CD4-positive, alpha-beta T cell (primary cell): ENCODE results near the gene NCL. TPM values are rescaled to one million over a fixed set of nuclear protein-coding genes. Genes with fewer than 3 reads are reported as not detected.

Experiments
- ATAC-seq: fragments of 200-7000 bp; cut with Tn5 transposase; one replicate; pipeline ENCODE4 v1.10.0; 2022; ENCODE audit warnings: mild to moderate bottlenecking; ENCODE audit not compliant: poor library complexity
- CTCF ChIA-PET: fragments of 350-600 bp; sonication (Branson Sonifier 250); formaldehyde crosslinking; loops from one replicate; lab custom pipeline; 2021; ENCODE audit warnings: antibody characterized with exemption, inconsistent platforms; lab: Charles Lee
- POLR2A ChIA-PET: fragments of 350-600 bp; sonication (Branson Sonifier 250); formaldehyde crosslinking; loops from one replicate; lab custom pipeline; 2021; ENCODE audit warnings: antibody characterized with exemption, inconsistent platforms; lab: Charles Lee
- DNase-seq, 14 experiments: peaks; one replicate each; pipeline ENCODE4 v3.0.0-alpha.2; 2013 to 2020; ENCODE audit warnings: mixed read lengths in 2 of 14
- H3K27ac ChIP-seq, 2 donors: one replicate each; pipeline versions ENCODE4 v1.5.1 to v1.7.0; 2013; ENCODE audit warnings: low read length in 2 of 2, low read depth in 1 of 2, mild to moderate bottlenecking in 1 of 2
- H3K27me3 ChIP-seq, 2 experiments: 1 replicate in 1 of 2; 2 replicates in 1 of 2; pipeline versions ENCODE4 v1.6.1 to v1.7.0; 2013; ENCODE audit warnings: low read length in 2 of 2, control low read depth in 1 of 2, mild to moderate bottlenecking in 1 of 2, moderate library complexity in 1 of 2; ENCODE audit not compliant: insufficient read depth in 2 of 2, control insufficient read depth in 1 of 2
- H3K36me3 ChIP-seq: one replicate; pipeline ENCODE4 v1.6.1; 2013; ENCODE audit warnings: low read length, control low read depth; ENCODE audit not compliant: insufficient read depth
- H3K4me1 ChIP-seq: one replicate; pipeline ENCODE4 v1.6.1; 2013; ENCODE audit warnings: low read length, control low read depth; ENCODE audit not compliant: insufficient read depth
- H3K4me3 ChIP-seq: one replicate; pipeline ENCODE4 v1.5.1; 2013; ENCODE audit warnings: mild to moderate bottlenecking, low read length, moderate library complexity
- H3K9me3 ChIP-seq, 2 experiments: 1 replicate in 1 of 2; 2 replicates in 1 of 2; pipeline versions ENCODE4 v1.6.1 to v1.7.0; 2013; ENCODE audit warnings: low read length in 2 of 2, mild to moderate bottlenecking in 2 of 2, control low read depth in 1 of 2, moderate library complexity in 1 of 2; ENCODE audit not compliant: control insufficient read depth in 1 of 2, insufficient read depth in 1 of 2
- H3K27ac Mint-ChIP-seq: one replicate; pipeline ENCODE4 v1.8.0; 2020; ENCODE audit warnings: mixed read lengths
- H3K27me3 Mint-ChIP-seq: one replicate; pipeline ENCODE4 v1.8.0; 2021; ENCODE audit warnings: mixed read lengths
- H3K36me3 Mint-ChIP-seq: one replicate; pipeline ENCODE4 v1.8.0; 2021; ENCODE audit warnings: low read depth, mixed read lengths
- H3K4me1 Mint-ChIP-seq: one replicate; pipeline ENCODE4 v1.8.0; 2021; ENCODE audit warnings: low read depth, mixed read lengths
- H3K4me3 Mint-ChIP-seq: one replicate; pipeline ENCODE4 v1.8.0; 2020; ENCODE audit warnings: mild to moderate bottlenecking, mixed read lengths
- H3K9me3 Mint-ChIP-seq: one replicate; pipeline ENCODE4 v1.8.0; 2020; ENCODE audit warnings: mixed read lengths
- CTCF ChIP-seq: fragments of 200-600 bp; IDR thresholded peaks from one replicate; pipeline ENCODE4 v1.8.0; 2022; ENCODE audit warnings: antibody characterized with exemption, mild to moderate bottlenecking
- intact Hi-C, 2 experiments: fragments of 100-400 bp; cut with DNase I in 1 of 2; cut with micrococcal nuclease in 1 of 2; formaldehyde crosslinking; loops; one replicate each; pipeline versions ENCODE4 v1.15.1 to v1.9.0; 2023 to 2025; cut with DNase I, micrococcal nuclease
- total RNA-seq, 174 experiments: library from RNA in 2 of 174; stranded (reverse) in 2 of 174; gene quantifications; one replicate each; pipeline ENCODE4 v1.2.3 and lab custom pipeline; 2021 to 2026

The NCL gene
- total RNA-seq, 2 experiments from 2014 or later = 387 to 395 TPM

- peak in 8 of 14 experiments; percentile 18 to 90 (median 68) for DNase-seq
- H3K36me3 ChIP-seq = no peaks in the 10 kb centered on the region
- H3K4me1 Mint-ChIP-seq = peaks cover 14% of the 10 kb centered on the region
- intact Hi-C loops = loop anchor here in 1 of 2 experiments (5.0 kb wide), 1 partner anchor 36 kb away; the partner anchor contains the start of gene NCL
- no peak for TF ChIP-seq CTCF
- no peaks in the 10 kb centered on the region for H3K9me3 ChIP-seq
- H3K9me3 Mint-ChIP-seq = peaks cover 3% of the 10 kb centered on the region
- no peak overlapping the region for H3K4me3 Mint-ChIP-seq
- H3K36me3 Mint-ChIP-seq = no peaks in the 10 kb centered on the region
- POLR2A ChIA-PET = interaction anchor here (1.3 kb wide), 1 partner anchor 38 kb away, joined by 3 read pairs; the partner anchor contains the start of gene NCL
- no peaks in the 10 kb centered on the region for H3K27me3 Mint-ChIP-seq
- no peak overlapping the region for H3K27ac ChIP-seq
- H3K4me3 ChIP-seq = no peak overlapping the region
- peak overlapping the region; percentile 79 for H3K27ac Mint-ChIP-seq
- CTCF ChIA-PET = interaction anchor here (0.6 to 1.1 kb wide), 2 partner anchors 20 to 578 kb away, joined by 3 to 4 read pairs; no protein-coding TSS in a partner anchor
- ATAC-seq = peak; percentile 89
- H3K4me1 ChIP-seq = peaks cover 14% of the 10 kb centered on the region
- no peaks in the 10 kb centered on the region for H3K27me3 ChIP-seq
Observed at GRCh38 chr2:231425811-231426703, 38.2 kb downstream of the NCL start.

GRCh38 chr2:231425291-231425810 is 38.9 kb downstream of the NCL start:
- Histone ChIP-seq H3K27ac (no peak overlapping the region), H3K4me3 (no peak overlapping the region), H3K4me1 (peaks cover 14% of the 10 kb centered on the region), H3K36me3 (no peaks in the 10 kb centered on the region), H3K9me3 (no peaks in the 10 kb centered on the region), H3K27me3 (no peaks in the 10 kb centered on the region)
- ChIA-PET CTCF (interaction anchor here (1.1 kb wide), 1 partner anchor 20 kb away, joined by 4 read pairs; no protein-coding TSS in a partner anchor), POLR2A (interaction anchor here (0.6 to 1.3 kb wide), 2 partner anchors 39 to 449 kb away, joined by 3 to 4 read pairs; partner anchors contain the start of gene NCL)
- Mint-ChIP-seq H3K36me3 (no peaks in the 10 kb centered on the region), H3K4me3 (no peak overlapping the region), H3K4me1 (peaks cover 14% of the 10 kb centered on the region), H3K9me3 (no peaks in the 10 kb centered on the region), H3K27me3 (no peaks in the 10 kb centered on the region), H3K27ac (peak overlapping the region; percentile 79)
- no peak for TF ChIP-seq CTCF
- ATAC-seq (no peak), DNase-seq (no peak)
- intact Hi-C loops = loop anchor here in 1 of 2 experiments (5.0 kb wide), 1 partner anchor 37 kb away; the partner anchor contains the start of gene NCL

- no peak for DNase-seq
Observed at GRCh38 chr2:231423176-231423575, 41.1 kb downstream of the NCL start.

More at GRCh38 chr2:231423176-231423575, 41.1 kb downstream of the NCL start:
- Histone ChIP-seq H3K4me1 (peaks cover 14% of the 10 kb centered on the region), H3K4me3 (no peak overlapping the region), H3K9me3 (no peaks in the 10 kb centered on the region), H3K36me3 (no peaks in the 10 kb centered on the region), H3K27ac (no peak overlapping the region), H3K27me3 (no peaks in the 10 kb centered on the region)
- Mint-ChIP-seq H3K27ac (no peak overlapping the region), H3K27me3 (peaks cover 4% of the 10 kb centered on the region), H3K4me3 (no peak overlapping the region), H3K9me3 (no peaks in the 10 kb centered on the region), H3K4me1 (peaks cover 14% of the 10 kb centered on the region), H3K36me3 (no peaks in the 10 kb centered on the region)
- no peak for ATAC-seq
- ChIA-PET CTCF (no interaction called here), POLR2A (no interaction called here)
- TF ChIP-seq CTCF = no peak
- intact Hi-C loops = no loop called here
